Measurements from ENCODE around the gene PLK1.
A peak's percentile ranks its signal among the peaks of the same experiment; 100 is the strongest.

PLK1 gene

DNA sequence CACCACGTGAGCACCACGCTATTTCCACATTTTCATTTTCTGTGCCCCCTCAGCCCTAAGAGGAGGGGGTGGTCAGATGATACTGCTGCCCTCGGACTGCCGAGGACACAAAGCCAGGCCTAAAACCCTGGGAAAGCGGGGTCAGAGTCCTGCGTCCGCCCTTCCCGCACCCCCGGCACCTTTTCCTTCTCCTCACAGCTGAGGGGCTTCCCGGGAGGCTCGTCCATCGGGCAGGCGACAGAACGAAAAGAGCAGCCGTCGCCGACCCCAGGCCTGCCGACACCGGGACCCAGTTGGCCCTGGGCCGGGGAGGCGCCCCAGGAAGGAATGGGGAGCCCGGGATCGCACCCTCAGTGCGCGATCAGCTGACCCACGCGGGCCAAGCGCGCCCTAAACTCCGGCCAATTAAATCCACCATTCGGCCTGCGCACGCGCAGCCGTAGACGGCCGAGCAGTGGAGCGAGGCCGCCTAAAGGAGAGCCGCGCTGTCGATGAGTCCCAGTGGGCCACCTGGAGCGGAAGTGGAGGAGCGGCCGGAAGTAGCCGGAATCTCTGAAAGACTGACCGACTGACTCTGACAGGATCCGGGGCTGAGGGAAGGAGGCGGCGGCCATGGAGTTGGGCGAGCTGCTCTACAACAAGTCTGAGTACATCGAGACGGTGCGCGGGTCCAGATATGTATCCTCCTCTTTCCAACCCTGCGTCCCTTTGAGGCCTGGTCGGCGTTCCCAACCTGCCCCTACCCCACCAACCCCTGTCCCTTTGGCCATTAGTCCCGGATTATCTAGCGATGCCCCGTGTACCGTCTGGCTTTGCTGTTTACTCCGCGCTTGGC is 37.5 kb upstream of the PLK1 start, which contains the start of the genes DCTN5 and PALB2:
Gene DCTN5 (plus strand): TSS at position 536 of the 835 bp plus-strand sequence. CDS start 77 bp downstream, at position 613.
Gene PALB2 (minus strand): TSS at position 380 of the 835 bp plus-strand sequence. CDS start 153 bp downstream, at position 227.
- DNase-seq (ENCODE audit: low spot score) = peak; percentile 95
- in situ Hi-C loops (cut with MboI; ENCODE audit: low pct_unique_long_range_greater_than_20kb, low sequenced_read_pairs, unreplicated experiment) = no loop called here
- TF ChIP-seq, protein P1, sequence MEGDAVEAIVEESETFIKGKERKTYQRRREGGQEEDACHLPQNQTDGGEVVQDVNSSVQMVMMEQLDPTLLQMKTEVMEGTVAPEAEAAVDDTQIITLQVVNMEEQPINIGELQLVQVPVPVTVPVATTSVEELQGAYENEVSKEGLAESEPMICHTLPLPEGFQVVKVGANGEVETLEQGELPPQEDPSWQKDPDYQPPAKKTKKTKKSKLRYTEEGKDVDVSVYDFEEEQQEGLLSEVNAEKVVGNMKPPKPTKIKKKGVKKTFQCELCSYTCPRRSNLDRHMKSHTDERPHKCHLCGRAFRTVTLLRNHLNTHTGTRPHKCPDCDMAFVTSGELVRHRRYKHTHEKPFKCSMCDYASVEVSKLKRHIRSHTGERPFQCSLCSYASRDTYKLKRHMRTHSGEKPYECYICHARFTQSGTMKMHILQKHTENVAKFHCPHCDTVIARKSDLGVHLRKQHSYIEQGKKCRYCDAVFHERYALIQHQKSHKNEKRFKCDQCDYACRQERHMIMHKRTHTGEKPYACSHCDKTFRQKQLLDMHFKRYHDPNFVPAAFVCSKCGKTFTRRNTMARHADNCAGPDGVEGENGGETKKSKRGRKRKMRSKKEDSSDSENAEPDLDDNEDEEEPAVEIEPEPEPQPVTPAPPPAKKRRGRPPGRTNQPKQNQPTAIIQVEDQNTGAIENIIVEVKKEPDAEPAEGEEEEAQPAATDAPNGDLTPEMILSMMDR (IDR thresholded peaks at IDR 0.05; ENCODE audit: extremely low read depth, insufficient read depth, missing control alignments) = no peak

DNA sequence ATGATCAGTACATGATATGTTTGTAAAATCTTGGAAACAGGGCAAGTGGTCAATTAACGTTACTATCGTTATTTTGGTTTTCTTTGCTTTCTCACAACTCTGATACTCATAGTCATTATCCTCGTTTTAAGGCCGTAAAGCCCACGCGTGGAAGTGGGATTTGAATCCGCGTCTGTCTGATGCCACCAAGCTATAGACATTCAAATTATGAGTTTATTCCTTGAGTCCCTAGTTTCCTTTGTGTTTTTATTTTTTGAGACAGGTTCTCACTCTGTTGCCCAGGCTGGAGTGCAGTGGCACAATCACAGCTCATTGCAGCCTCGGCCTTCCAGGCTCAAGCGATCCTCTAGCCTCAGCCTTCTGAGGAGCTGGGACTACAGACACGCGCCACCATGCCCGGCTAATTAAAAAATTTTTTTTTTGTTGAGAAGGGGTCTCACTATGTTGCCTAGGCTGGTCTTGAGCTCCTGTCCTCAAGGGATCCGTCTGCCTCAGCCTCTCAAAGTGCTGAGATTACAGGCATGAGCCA is 36.4 kb upstream of the PLK1 start:
- in situ Hi-C loops (cut with MboI; ENCODE audit: low pct_unique_long_range_greater_than_20kb, low sequenced_read_pairs, unreplicated experiment) = no loop called here
- DNase-seq (ENCODE audit: low spot score) = no peak
- TF ChIP-seq, protein P1 (IDR thresholded peaks at IDR 0.05; ENCODE audit: extremely low read depth, insufficient read depth, missing control alignments) = no peak

DNA sequence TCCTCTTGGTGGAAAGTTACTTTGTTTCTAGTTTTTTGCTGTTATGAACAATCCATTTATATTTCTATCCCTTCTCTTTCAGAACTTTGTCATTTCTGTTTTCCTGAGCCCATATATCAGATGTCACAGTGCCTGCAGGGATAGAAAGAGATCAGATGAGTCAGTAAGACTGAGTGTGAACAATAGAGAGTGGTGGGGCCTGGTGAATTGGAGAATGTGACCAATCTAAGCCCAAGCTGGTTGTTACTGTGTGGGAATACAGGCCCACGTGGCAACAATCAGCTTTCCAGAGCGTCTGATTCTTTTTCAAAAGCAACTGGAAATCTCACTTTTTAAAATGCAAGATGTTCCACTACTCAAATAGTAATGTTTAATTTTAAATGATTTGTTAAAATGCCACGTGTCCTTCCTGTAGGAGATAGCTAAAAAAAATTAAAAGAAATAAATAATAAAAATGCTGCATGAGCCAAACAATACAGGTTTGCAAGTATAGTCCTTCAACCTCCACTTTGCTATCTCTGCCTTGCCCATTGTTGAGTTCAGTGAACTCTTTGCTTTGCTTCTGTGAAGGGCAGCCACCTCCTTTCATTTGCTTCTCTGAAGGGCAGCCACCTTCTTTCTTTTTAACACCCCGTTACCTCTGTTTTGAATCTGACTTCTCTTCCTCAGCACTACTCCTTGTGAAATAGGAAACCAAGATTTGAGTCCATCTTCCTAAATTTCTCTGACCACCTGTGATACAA is 27.8 kb upstream of the PLK1 start:
- in situ Hi-C loops (cut with MboI; ENCODE audit: low pct_unique_long_range_greater_than_20kb, low sequenced_read_pairs, unreplicated experiment) = no loop called here
- TF ChIP-seq, protein P1 (IDR thresholded peaks at IDR 0.05; ENCODE audit: extremely low read depth, insufficient read depth, missing control alignments) = no peak
- no peak for DNase-seq (ENCODE audit: low spot score)

DNA sequence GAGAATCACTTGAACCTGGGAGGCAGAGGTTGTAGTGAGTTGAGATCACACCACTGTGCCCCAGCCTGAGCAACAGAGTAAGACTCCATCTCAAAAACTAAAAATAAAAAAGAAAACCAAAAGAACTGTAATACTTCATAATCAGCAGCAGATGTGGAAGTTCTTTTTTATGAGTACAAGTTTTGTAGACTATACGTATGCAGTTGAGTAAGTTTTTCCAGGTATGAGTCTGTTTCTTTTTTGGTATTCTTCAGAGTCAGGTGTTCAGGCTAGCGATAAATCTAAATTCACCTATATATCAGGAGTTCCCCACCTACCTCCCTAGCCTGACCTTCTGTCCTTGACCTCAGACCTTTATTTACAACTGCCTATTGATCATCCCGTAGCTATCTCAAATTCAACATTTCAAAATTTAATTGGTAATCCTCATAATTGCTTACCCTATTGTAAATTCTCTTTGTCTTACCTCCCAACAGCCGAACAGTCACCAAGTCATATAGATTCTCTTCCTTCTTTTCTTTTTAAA is 26.7 kb upstream of the PLK1 start:
- TF ChIP-seq, protein P1 (IDR thresholded peaks at IDR 0.05; ENCODE audit: extremely low read depth, insufficient read depth, missing control alignments) = no peak
- no peak for DNase-seq (ENCODE audit: low spot score)
- in situ Hi-C loops (cut with MboI; ENCODE audit: low pct_unique_long_range_greater_than_20kb, low sequenced_read_pairs, unreplicated experiment) = no loop called here

DNA sequence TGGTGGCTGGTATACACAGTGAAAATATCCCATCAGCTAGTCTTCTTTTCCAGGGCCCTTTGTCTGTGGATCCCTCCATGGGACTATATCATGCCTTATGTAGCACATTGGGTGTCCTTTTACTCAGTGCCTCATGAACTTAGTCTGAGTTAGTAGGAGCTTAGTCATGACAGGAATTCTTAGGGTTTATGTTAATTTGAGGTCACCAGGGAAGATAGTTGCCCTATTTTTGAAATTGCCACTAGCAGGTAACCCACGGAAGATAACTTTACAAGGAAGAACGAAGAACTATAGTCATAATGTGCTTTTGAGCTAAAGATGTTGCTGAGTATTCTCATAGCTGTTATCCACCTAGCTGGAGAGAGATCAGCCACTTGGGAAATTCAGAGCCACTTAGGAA is 14.8 kb upstream of the PLK1 start:
- in situ Hi-C loops (cut with MboI; ENCODE audit: low pct_unique_long_range_greater_than_20kb, low sequenced_read_pairs, unreplicated experiment) = no loop called here
- TF ChIP-seq, protein P1 (IDR thresholded peaks at IDR 0.05; ENCODE audit: extremely low read depth, insufficient read depth, missing control alignments) = no peak

More for the DNA sequence above, 14.8 kb upstream of the PLK1 start:
- DNase-seq (ENCODE audit: low spot score) = no peak
